Calu3 (cell line): Measurements from ENCODE around the gene TNS1. TPM values are rescaled to one million over a fixed set of nuclear protein-coding genes. Genes with fewer than 3 reads are reported as not detected.

ENCODE experiments used
- BruUV-seq: library from RNA; stranded (reverse); fragments of 400-500 nt; replicated peaks from 2 replicates; lab custom pipeline; 2021; lab: Mats Ljungman, UMichigan
- CTCF ChIA-PET: fragments of 300-600 bp; sonication (Branson Sonifier 250); formaldehyde crosslinking; loops from one replicate; lab custom pipeline; 2022; ENCODE audit warnings: antibody characterized with exemption; lab: Charles Lee
- DNase-seq: peaks from one replicate; pipeline ENCODE4 v3.0.0; 2022
- H3K27ac Mint-ChIP-seq: one replicate; pipeline ENCODE4 v1.8.0; 2022; ENCODE audit warnings: mixed read lengths; ENCODE audit not compliant: unreplicated experiment
- H3K27me3 Mint-ChIP-seq: one replicate; pipeline ENCODE4 v1.8.0; 2022; ENCODE audit warnings: mixed read lengths; ENCODE audit not compliant: unreplicated experiment
- H3K36me3 Mint-ChIP-seq: one replicate; pipeline ENCODE4 v1.8.0; 2022; ENCODE audit warnings: mild to moderate bottlenecking, moderate library complexity, mixed read lengths; ENCODE audit not compliant: insufficient read depth, unreplicated experiment
- H3K4me1 Mint-ChIP-seq: one replicate; pipeline ENCODE4 v1.8.0; 2022; ENCODE audit warnings: mild to moderate bottlenecking, low read depth, mixed read lengths; ENCODE audit not compliant: unreplicated experiment
- H3K4me3 Mint-ChIP-seq: one replicate; pipeline ENCODE4 v1.8.0; 2022; ENCODE audit warnings: mild to moderate bottlenecking, low read depth, moderate library complexity, mixed read lengths; ENCODE audit not compliant: unreplicated experiment
- H3K9me3 Mint-ChIP-seq: one replicate; pipeline ENCODE4 v1.8.0; 2022; ENCODE audit warnings: low read depth, mixed read lengths; ENCODE audit not compliant: unreplicated experiment
- CTCF ChIP-seq: fragments of 200-600 bp; IDR thresholded peaks from one replicate; pipeline ENCODE4 v1.8.0; 2022; ENCODE audit warnings: antibody characterized with exemption; ENCODE audit not compliant: unreplicated experiment
- intact Hi-C: fragments of 100-400 bp; cut with micrococcal nuclease; formaldehyde crosslinking; loops from one replicate; pipeline ENCODE4 v1.10.0; 2022; ENCODE audit not compliant: unreplicated experiment
- total RNA-seq: library from RNA; stranded (reverse); gene quantifications from 2 replicates; pipeline ENCODE4 v1.2.3, GENCODE V29; 2022

The TNS1 gene
- total RNA-seq, 1 experiment from 2014 or later, result 2.2 TPM

DNA sequence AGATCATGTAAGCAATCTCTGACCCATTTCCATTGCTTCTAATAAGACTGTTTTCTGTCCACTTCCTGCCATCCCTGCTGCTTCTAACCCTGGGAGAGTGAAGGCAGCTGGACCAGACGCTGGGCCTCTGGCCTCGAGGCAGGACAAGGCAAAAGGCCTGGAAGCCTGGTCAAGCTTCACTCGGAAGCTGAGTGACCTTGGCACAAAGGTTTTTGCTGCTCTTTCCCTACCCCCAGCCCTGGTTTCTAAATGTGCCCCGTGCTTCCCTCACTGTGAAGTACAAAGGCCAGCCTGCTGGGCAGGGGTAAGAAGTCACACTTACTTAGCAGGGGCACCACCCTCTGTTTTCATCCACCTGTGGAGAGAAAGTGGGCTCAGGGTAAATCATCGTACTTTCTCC is 195.0 kb downstream of the TNS1 start:
- H3K36me3 Mint-ChIP-seq, result no peaks in the 10 kb centered on the region
- H3K4me1 Mint-ChIP-seq, result no peaks in the 10 kb centered on the region
- DNase-seq, result no peak
- H3K27ac Mint-ChIP-seq, result no peak overlapping the region
- no TSS peak for BruUV-seq
- TF ChIP-seq CTCF, result no peak
- intact Hi-C loops, result no loop called here
- peaks cover 52% of the 10 kb centered on the region for H3K27me3 Mint-ChIP-seq
- CTCF ChIA-PET, result no interaction called here
- no peak overlapping the region for H3K4me3 Mint-ChIP-seq
- H3K9me3 Mint-ChIP-seq, result peaks cover 2% of the 10 kb centered on the region

- Mint-ChIP-seq H3K27me3 (peaks cover 44% of the 10 kb centered on the region), H3K27ac (no peak overlapping the region), H3K4me1 (no peaks in the 10 kb centered on the region), H3K36me3 (no peaks in the 10 kb centered on the region), H3K9me3 (peaks cover 2% of the 10 kb centered on the region), H3K4me3 (no peak overlapping the region)
- CTCF ChIA-PET, result no interaction called here
- TF ChIP-seq CTCF, result no peak
- no TSS peak for BruUV-seq
- no peak for DNase-seq
- intact Hi-C loops, result no loop called here
These were observed 195.8 kb downstream of the TNS1 start for GRCh38 chr2:217807025-217807424.

DNA sequence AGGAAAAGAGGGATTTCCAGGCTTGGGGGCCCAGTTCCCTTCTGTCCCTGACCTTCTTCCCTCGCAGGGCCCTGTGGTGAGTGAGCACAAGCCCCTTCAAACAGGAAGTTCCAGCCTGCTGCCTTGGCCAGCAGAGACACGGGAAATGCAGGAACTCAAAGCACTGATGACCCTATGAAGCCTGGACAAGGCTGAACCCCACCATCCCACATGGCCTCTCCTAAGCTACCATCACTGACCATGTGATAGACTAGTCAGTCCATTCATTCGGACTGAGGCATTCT is 196.4 kb downstream of the TNS1 start:
- no peaks in the 10 kb centered on the region for H3K36me3 Mint-ChIP-seq
- no peak for TF ChIP-seq CTCF
- no TSS peak for BruUV-seq
- H3K9me3 Mint-ChIP-seq, result peaks cover 2% of the 10 kb centered on the region
- CTCF ChIA-PET, result no interaction called here
- DNase-seq, result no peak
- peaks cover 44% of the 10 kb centered on the region for H3K27me3 Mint-ChIP-seq
- intact Hi-C loops, result no loop called here
- no peak overlapping the region for H3K4me3 Mint-ChIP-seq
- H3K27ac Mint-ChIP-seq, result no peak overlapping the region
- H3K4me1 Mint-ChIP-seq, result no peaks in the 10 kb centered on the region

- no peak for TF ChIP-seq CTCF
- no TSS peak for BruUV-seq
- intact Hi-C loops, result no loop called here
- H3K4me3 Mint-ChIP-seq, result no peak overlapping the region
- peaks cover 48% of the 10 kb centered on the region for H3K27me3 Mint-ChIP-seq
- H3K9me3 Mint-ChIP-seq, result peaks cover 2% of the 10 kb centered on the region
- H3K36me3 Mint-ChIP-seq, result no peaks in the 10 kb centered on the region
- H3K27ac Mint-ChIP-seq, result peak overlapping the region; percentile 4
- CTCF ChIA-PET, result interaction anchor here (0.6 kb wide), 1 partner anchor 216 kb away, joined by 7 read pairs; no protein-coding TSS in a partner anchor
- H3K4me1 Mint-ChIP-seq, result no peaks in the 10 kb centered on the region
- DNase-seq, result no peak
These were observed 196.9 kb downstream of the TNS1 start for GRCh38 chr2:217805668-217806481.
